Epithelial cell of esophagus (primary cell): ENCODE measurements around the gene UAP1.

ENCODE experiments used
- DNase-seq: peaks from one replicate; pipeline ENCODE4 v3.0.0; 2010; ENCODE audit warnings: low read depth
- H3K4me3 ChIP-seq: 2 replicates; pipeline ENCODE4 v1.5.1; 2011; ENCODE audit warnings: mild to moderate bottlenecking, low read length, control low read depth
- CTCF ChIP-seq: IDR thresholded peaks from 2 replicates; pipeline ENCODE4 v1.5.1; 2011; ENCODE audit warnings: low read depth, mild to moderate bottlenecking, low read length, control low read depth, inconsistent platforms; ENCODE audit not compliant: insufficient read depth; ENCODE audit errors: missing control alignments

Gene UAP1

GRCh38 chr1:162612606-162613400 is 51.3 kb downstream of the UAP1 start:
- TF ChIP-seq CTCF, result no peak
- no peak overlapping the region for H3K4me3 ChIP-seq
- DNase-seq, result no peak

GRCh38 chr1:162616848-162617247 is 55.3 kb downstream of the UAP1 start:
- DNase-seq, result no peak
- no peak for TF ChIP-seq CTCF
- no peak overlapping the region for H3K4me3 ChIP-seq

- no peak for DNase-seq
- TF ChIP-seq CTCF, result no peak
Measured at GRCh38 chr1:162617513-162617912, 56.0 kb downstream of the UAP1 start.

GRCh38 chr1:162619076-162619475 is 57.6 kb downstream of the UAP1 start:
- no peak overlapping the region for H3K4me3 ChIP-seq
- no peak for DNase-seq
- no peak for TF ChIP-seq CTCF

More at GRCh38 chr1:162617513-162617912, 56.0 kb downstream of the UAP1 start:
- no peak overlapping the region for H3K4me3 ChIP-seq

GRCh38 chr1:162621256-162621655 is 59.7 kb downstream of the UAP1 start:
- H3K4me3 ChIP-seq, result no peak overlapping the region
- no peak for DNase-seq
- TF ChIP-seq CTCF, result no peak

- DNase-seq, result no peak
- TF ChIP-seq CTCF, result no peak
- no peak overlapping the region for H3K4me3 ChIP-seq
Measured at GRCh38 chr1:162625679-162626078, 64.2 kb downstream of the UAP1 start.

- no peak overlapping the region for H3K4me3 ChIP-seq
- no peak for DNase-seq
- TF ChIP-seq CTCF, result no peak
Measured at GRCh38 chr1:162626094-162626493, 64.6 kb downstream of the UAP1 start.
